HL-60 (cell line): ENCODE measurements around the gene STAT5B.

ENCODE experiments used
- DNase-seq, 2 experiments: peaks; one replicate each; pipeline ENCODE4 v3.0.0-alpha.2; 2010 to 2020; ENCODE audit warnings: low read depth in 1 of 2, low spot score in 1 of 2
- H3K27ac ChIP-seq: fragments of 250-450 bp; sonication (Bioruptor Pico); replicated peaks from 2 replicates; pipeline ENCODE4 v1.5.1; 2020; ENCODE audit warnings: mild to moderate bottlenecking, moderate library complexity
- H3K27me3 ChIP-seq: fragments of 250-450 bp; sonication (Bioruptor Pico); 2 replicates; pipeline ENCODE4 v1.5.1; 2021; ENCODE audit warnings: mild to moderate bottlenecking, moderate library complexity; ENCODE audit not compliant: insufficient read depth, poor library complexity, severe bottlenecking
- H3K4me3 ChIP-seq: replicated peaks from 2 replicates; pipeline ENCODE4 v1.5.1; 2011; ENCODE audit warnings: mild to moderate bottlenecking, control low read depth, low read length; ENCODE audit not compliant: insufficient read depth
- CTCF ChIP-seq: IDR thresholded peaks from one replicate; pipeline ENCODE4 v1.5.1; 2011; ENCODE audit warnings: low read length, control low read depth, inconsistent platforms; ENCODE audit not compliant: insufficient read depth
- GABPA ChIP-seq: IDR thresholded peaks from 2 replicates; pipeline ENCODE4 v1.6.1; 2012; ENCODE audit warnings: low read depth
- POLR2AphosphoS5 ChIP-seq: IDR thresholded peaks from 2 replicates; pipeline ENCODE4 v1.6.1; 2012; ENCODE audit warnings: low read depth
- REST ChIP-seq: IDR thresholded peaks from 2 replicates; pipeline ENCODE4 v1.6.1; 2012; ENCODE audit warnings: low read depth; ENCODE audit not compliant: insufficient replicate concordance
- SPI1 ChIP-seq: IDR thresholded peaks from 2 replicates; pipeline ENCODE4 v1.6.1; 2012; ENCODE audit warnings: low read depth, mild to moderate bottlenecking, borderline replicate concordance

STAT5B gene

GRCh38 chr17:42315402-42316156 lies 39.4 kb upstream of the STAT5B start:
- no peak overlapping the region for H3K4me3 ChIP-seq
- no peak for DNase-seq
- no peak for TF ChIP-seq REST
- H3K27me3 ChIP-seq: no peaks in the 10 kb centered on the region
- no peak overlapping the region for H3K27ac ChIP-seq

GRCh38 chr17:42313773-42314566 lies 37.8 kb upstream of the STAT5B start:
- DNase-seq: no peak
- TF ChIP-seq SPI1 (no peak), POLR2AphosphoS5 (no peak), REST (no peak), GABPA (no peak), CTCF (no peak)
- no peak overlapping the region for H3K4me3 ChIP-seq

GRCh38 chr17:42313389-42313772 lies 37.2 kb upstream of the STAT5B start:
- H3K4me3 ChIP-seq: no peak overlapping the region
- H3K27me3 ChIP-seq: no peaks in the 10 kb centered on the region
- no peak overlapping the region for H3K27ac ChIP-seq
- TF ChIP-seq SPI1: no peak
- TF ChIP-seq GABPA: no peak
- no peak for TF ChIP-seq POLR2AphosphoS5
- no peak for TF ChIP-seq CTCF
- no peak for TF ChIP-seq REST
- no peak for DNase-seq

More at GRCh38 chr17:42313773-42314566, 37.8 kb upstream of the STAT5B start:
- Histone ChIP-seq H3K27me3 (no peaks in the 10 kb centered on the region), H3K27ac (no peak overlapping the region)
